Endothelial cell of umbilical vein (primary cell): ENCODE measurements around the gene ARHGAP15. TPM values are rescaled to one million over a fixed set of nuclear protein-coding genes. Genes with fewer than 3 reads are reported as not detected.

ENCODE experiments used
- BruUV-seq: library from RNA; stranded (reverse); fragments of 400-500 nt; replicated peaks from 2 replicates; lab custom pipeline; 2021; lab: Mats Ljungman, UMichigan
- CTCF ChIA-PET: fragments of 300-600, 350-600 bp; sonication (Branson Sonifier 250); formaldehyde crosslinking; loops from one replicate; lab custom pipeline; 2021; ENCODE audit warnings: antibody characterized with exemption, inconsistent platforms; lab: Charles Lee
- POLR2A ChIA-PET: fragments of 300-600, 350-600 bp; sonication (Branson Sonifier 250); formaldehyde crosslinking; loops from one replicate; lab custom pipeline; 2021; ENCODE audit warnings: antibody characterized with exemption, inconsistent platforms; lab: Charles Lee
- DNase-seq: peaks from one replicate; pipeline ENCODE4 v3.0.0-alpha.2; 2011; ENCODE audit warnings: low read depth, low spot score
- FAIRE-seq: peaks from 2 replicates; lab custom pipeline; 2011; peaks lifted over from hg19 to GRCh38; lab: Jason Lieb, UNC
- H2AFZ ChIP-seq: 2 replicates; pipeline ENCODE4 v1.6.0; 2012; ENCODE audit warnings: low read depth, low read length, control low read depth, inconsistent platforms
- H3K27ac ChIP-seq: 2 replicates; pipeline ENCODE4 v1.5.1; 2011; ENCODE audit warnings: low read depth, mild to moderate bottlenecking, control low read depth, low read length, moderate library complexity; ENCODE audit not compliant: insufficient read depth
- H3K27me3 ChIP-seq, 2 experiments: 2 replicates each; pipeline versions ENCODE4 v1.6.0 to v1.6.1; 2011; ENCODE audit warnings: low read length in 2 of 2, mixed read lengths in 1 of 2; ENCODE audit not compliant: control insufficient read depth in 2 of 2, insufficient read depth in 2 of 2
- H3K36me3 ChIP-seq, 2 experiments: 2 replicates in 1 of 2; 3 replicates in 1 of 2; pipeline ENCODE4 v1.5.1; 2011; ENCODE audit warnings: low read length in 2 of 2, mild to moderate bottlenecking in 1 of 2, moderate library complexity in 1 of 2; ENCODE audit not compliant: control insufficient read depth in 2 of 2, insufficient read depth in 2 of 2; ENCODE audit errors: extremely low read depth in 1 of 2
- H3K4me1 ChIP-seq: 3 replicates; pipeline ENCODE4 v1.5.1; 2011; ENCODE audit warnings: mild to moderate bottlenecking, low read length; ENCODE audit not compliant: control insufficient read depth, insufficient read depth; ENCODE audit errors: extremely low read depth
- H3K4me2 ChIP-seq: 2 replicates; pipeline ENCODE4 v1.6.1; 2011; ENCODE audit warnings: low read length, control low read depth, mixed read lengths; ENCODE audit not compliant: insufficient read depth
- H3K4me3 ChIP-seq, 3 experiments: fragments of 200-600 bp in 1 of 3; sonication (generic), shearing (Covaris generic) in 1 of 3; replicated peaks in 1 of 3; 2 replicates each; pipeline ENCODE4 v1.5.1; 2011 to 2016; ENCODE audit warnings: control low read depth in 3 of 3, low read length in 3 of 3, mild to moderate bottlenecking in 2 of 3, inconsistent platforms in 1 of 3, low read depth in 1 of 3, moderate library complexity in 1 of 3; ENCODE audit not compliant: insufficient read depth in 1 of 3
- H3K79me2 ChIP-seq: 2 replicates; pipeline ENCODE4 v1.6.0; 2012; ENCODE audit warnings: low read length, inconsistent platforms; ENCODE audit not compliant: control insufficient read depth, insufficient read depth
- H3K9ac ChIP-seq: replicated peaks from 2 replicates; pipeline ENCODE3; 2011; ENCODE audit warnings: low read length, control low read depth; ENCODE audit not compliant: insufficient read depth; ENCODE audit errors: extremely low read depth
- H3K9me1 ChIP-seq: replicated peaks from 3 replicates; pipeline ENCODE4 v1.6.0; 2011; ENCODE audit warnings: mild to moderate bottlenecking, low read length; ENCODE audit not compliant: control insufficient read depth, insufficient read depth; ENCODE audit errors: extremely low read depth
- H3K9me3 ChIP-seq: replicated peaks from 2 replicates; pipeline ENCODE4 v1.5.1; 2012; ENCODE audit warnings: low read length, inconsistent platforms; ENCODE audit not compliant: control insufficient read depth, insufficient read depth
- H4K20me1 ChIP-seq: replicated peaks from 2 replicates; pipeline ENCODE3; 2011; ENCODE audit warnings: mild to moderate bottlenecking, low read length; ENCODE audit not compliant: control insufficient read depth, insufficient read depth; ENCODE audit errors: extremely low read depth
- EZH2 ChIP-seq: IDR thresholded peaks from 2 replicates; pipeline ENCODE4 v1.6.1; 2012; ENCODE audit warnings: borderline replicate concordance, low read depth, mild to moderate bottlenecking, moderate library complexity, low read length, inconsistent platforms; ENCODE audit not compliant: severe bottlenecking
- FOS ChIP-seq: IDR thresholded peaks from 2 replicates; pipeline ENCODE4 v1.6.1; 2011; ENCODE audit warnings: mild to moderate bottlenecking, low read length, moderate library complexity, borderline replicate concordance; ENCODE audit not compliant: insufficient read depth
- GATA2 ChIP-seq: IDR thresholded peaks from 2 replicates; pipeline ENCODE4 v1.7.0; 2011; ENCODE audit warnings: low read depth, mild to moderate bottlenecking, moderate library complexity, mixed read lengths, low read length; ENCODE audit not compliant: insufficient read length, insufficient read depth
- JUN ChIP-seq: IDR thresholded peaks from 2 replicates; pipeline ENCODE4 v1.6.1; 2011; ENCODE audit warnings: borderline replicate concordance, low read depth; ENCODE audit not compliant: insufficient read length, insufficient read depth
- MAX ChIP-seq: IDR thresholded peaks from 2 replicates; pipeline ENCODE4 v1.6.1; 2011; ENCODE audit not compliant: insufficient read depth, insufficient read length
- MYC ChIP-seq: IDR thresholded peaks from one replicate; pipeline ENCODE4 v1.6.1; 2011; ENCODE audit warnings: mild to moderate bottlenecking, low read depth, low read length
- POLR2A ChIP-seq: IDR thresholded peaks from 2 replicates; pipeline ENCODE4 v1.6.1; 2012; ENCODE audit warnings: low read depth, mild to moderate bottlenecking, control low read depth, low read length
- POLR2AphosphoS5 ChIP-seq: IDR thresholded peaks from 2 replicates; pipeline ENCODE4 v1.6.1; 2012; ENCODE audit warnings: low read depth, mild to moderate bottlenecking, control low read depth, low read length, moderate library complexity; ENCODE audit not compliant: insufficient read depth
- dilution Hi-C: fragments of 300-500 bp; cut with MboI; formaldehyde crosslinking; loops from one replicate; pipeline ENCODE4 v1.15.0; 2019; ENCODE audit warnings: low sequenced_read_pairs; ENCODE audit not compliant: extremely low pct_ligation_motif_present
- intact Hi-C: fragments of 100-400 bp; cut with micrococcal nuclease; formaldehyde crosslinking; loops from one replicate; pipeline ENCODE4 v1.10.0; 2022
- polyA plus RNA-seq, 4 experiments: library from polyadenylated mRNA; depleted of rRNA in 3 of 4; stranded (reverse) in 3 of 4; unstranded in 1 of 4; fragments of >200 nt; gene quantifications; 2 replicates each; pipeline versions ENCODE4 v1.2.1 to v1.2.3, GENCODE V29; 2011 to 2012; ENCODE audit warnings: missing spikeins in 1 of 4
- total RNA-seq: library from RNA; stranded (reverse); gene quantifications from 2 replicates; pipeline ENCODE4 v1.2.3, GENCODE V29; 2021
- TF ChIP-seq, protein P1 (sequence below), 2 donors: IDR thresholded peaks; 1 replicate in 1 of 2; 2 replicates in 1 of 2; pipeline ENCODE4 v1.5.1; 2011; ENCODE audit warnings: low read length in 2 of 2, mild to moderate bottlenecking in 2 of 2, moderate library complexity in 2 of 2, control low read depth in 1 of 2, inconsistent platforms in 1 of 2, low read depth in 1 of 2; ENCODE audit not compliant: insufficient read depth in 1 of 2; ENCODE audit errors: extremely low read depth in 1 of 2

ARHGAP15 gene
- total and polyA plus RNA-seq, 2 donors (not counting 3 experiments of a cell fraction or from before 2014, with no cell fraction given), result not detected

- no peak overlapping the region for H3K4me2 ChIP-seq
- H3K79me2 ChIP-seq, result no peaks in the 10 kb centered on the region
- no peak overlapping the region for H3K9ac ChIP-seq
- dilution Hi-C loops, result no loop called here
- H2AFZ ChIP-seq, result no peak overlapping the region
- no peak for DNase-seq
- no peak for TF ChIP-seq MAX
- no peak for TF ChIP-seq MYC
- no peak for TF ChIP-seq GATA2
- TF ChIP-seq EZH2, result no peak
- TF ChIP-seq JUN, result no peak
- no peak for TF ChIP-seq POLR2AphosphoS5
- no peak for FAIRE-seq
- H3K4me3 ChIP-seq, result no peak overlapping the region
- H3K9me1 ChIP-seq, result no peaks in the 10 kb centered on the region
- no peaks in the 10 kb centered on the region for H3K36me3 ChIP-seq
- ChIA-PET POLR2A (no interaction called here), CTCF (no interaction called here)
- BruUV-seq, result no TSS peak
- intact Hi-C loops, result no loop called here
- H3K27ac ChIP-seq, result no peak overlapping the region
- H4K20me1 ChIP-seq, result no peaks in the 10 kb centered on the region
- H3K4me1 ChIP-seq, result no peaks in the 10 kb centered on the region
- H3K9me3 ChIP-seq, result no peaks in the 10 kb centered on the region
- no peaks in the 10 kb centered on the region for H3K27me3 ChIP-seq
These were observed 9.1 kb downstream of the ARHGAP15 start for GRCh38 chr2:143138292-143138691.

DNA sequence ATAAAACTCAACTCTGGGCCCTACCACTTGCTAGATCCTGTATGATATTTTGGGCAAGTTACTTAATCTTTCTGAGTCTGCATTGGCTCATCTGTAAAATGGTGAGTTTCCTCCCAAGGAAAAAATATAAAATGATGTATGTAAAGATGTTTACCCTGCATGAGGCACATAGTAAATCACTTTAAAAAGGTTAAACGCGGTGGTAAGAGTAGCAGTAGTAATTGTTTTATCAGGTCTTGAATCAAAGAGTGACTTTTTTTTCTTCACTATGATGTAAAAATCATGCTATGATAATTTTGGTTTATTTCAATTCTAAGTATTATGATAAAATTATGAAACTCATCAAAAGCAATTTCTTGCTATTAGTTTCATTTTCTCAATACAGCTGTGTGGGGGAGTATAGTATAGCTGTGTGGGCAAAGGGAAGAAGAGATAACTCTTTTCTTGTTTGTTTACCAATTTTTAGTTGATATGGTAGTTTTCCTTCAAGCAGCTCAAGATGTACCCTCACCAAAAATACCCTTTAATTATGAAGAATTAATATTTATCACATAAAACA is 10.7 kb downstream of the ARHGAP15 start:
- H3K27me3 ChIP-seq, result no peaks in the 10 kb centered on the region
- CTCF ChIA-PET, result interaction anchor here (1.2 to 1.4 kb wide), 4 partner anchors 14 to 105 kb away, joined by 3 to 4 read pairs (median 4); no protein-coding TSS in a partner anchor
- H3K79me2 ChIP-seq, result no peaks in the 10 kb centered on the region
- intact Hi-C loops (no loop called here), dilution Hi-C loops (no loop called here)
- no peak for DNase-seq
- no peak overlapping the region for H3K4me2 ChIP-seq
- no peaks in the 10 kb centered on the region for H3K9me3 ChIP-seq
- POLR2A ChIA-PET, result no interaction called here
- H3K9me1 ChIP-seq, result no peaks in the 10 kb centered on the region
- H3K4me3 ChIP-seq, result no peak overlapping the region
- H3K4me1 ChIP-seq, result no peaks in the 10 kb centered on the region
- no peak overlapping the region for H3K9ac ChIP-seq
- H2AFZ ChIP-seq, result no peak overlapping the region
- H3K27ac ChIP-seq, result no peak overlapping the region
- TF ChIP-seq POLR2AphosphoS5, result no peak
- TF ChIP-seq GATA2, result no peak
- TF ChIP-seq, protein P1, sequence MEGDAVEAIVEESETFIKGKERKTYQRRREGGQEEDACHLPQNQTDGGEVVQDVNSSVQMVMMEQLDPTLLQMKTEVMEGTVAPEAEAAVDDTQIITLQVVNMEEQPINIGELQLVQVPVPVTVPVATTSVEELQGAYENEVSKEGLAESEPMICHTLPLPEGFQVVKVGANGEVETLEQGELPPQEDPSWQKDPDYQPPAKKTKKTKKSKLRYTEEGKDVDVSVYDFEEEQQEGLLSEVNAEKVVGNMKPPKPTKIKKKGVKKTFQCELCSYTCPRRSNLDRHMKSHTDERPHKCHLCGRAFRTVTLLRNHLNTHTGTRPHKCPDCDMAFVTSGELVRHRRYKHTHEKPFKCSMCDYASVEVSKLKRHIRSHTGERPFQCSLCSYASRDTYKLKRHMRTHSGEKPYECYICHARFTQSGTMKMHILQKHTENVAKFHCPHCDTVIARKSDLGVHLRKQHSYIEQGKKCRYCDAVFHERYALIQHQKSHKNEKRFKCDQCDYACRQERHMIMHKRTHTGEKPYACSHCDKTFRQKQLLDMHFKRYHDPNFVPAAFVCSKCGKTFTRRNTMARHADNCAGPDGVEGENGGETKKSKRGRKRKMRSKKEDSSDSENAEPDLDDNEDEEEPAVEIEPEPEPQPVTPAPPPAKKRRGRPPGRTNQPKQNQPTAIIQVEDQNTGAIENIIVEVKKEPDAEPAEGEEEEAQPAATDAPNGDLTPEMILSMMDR (IDR thresholded peaks at IDR 0.05; ENCODE audit: extremely low read depth in 1 of 2, insufficient read depth in 1 of 2, low read depth in 1 of 2, low read length in 2 of 2), result no peak
- TF ChIP-seq EZH2, result no peak
- TF ChIP-seq MYC, result no peak
- no peak for TF ChIP-seq FOS
- no peak for TF ChIP-seq JUN
- no peak for TF ChIP-seq MAX
- TF ChIP-seq POLR2A, result no peak
- no TSS peak for BruUV-seq
- H3K36me3 ChIP-seq, result no peaks in the 10 kb centered on the region
- no peaks in the 10 kb centered on the region for H4K20me1 ChIP-seq
- FAIRE-seq, result no peak
